ENCODE data around the gene CDC27. TPM values are rescaled to one million over a fixed set of nuclear protein-coding genes. Genes with fewer than 3 reads are reported as not detected.
A peak's percentile ranks its signal among the peaks of the same experiment; 100 is the strongest.

CDC27 gene
- total and polyA plus RNA-seq, 7 experiments from 2014 or later: 47.4 to 98.3 (median 67.2) TPM

DNA sequence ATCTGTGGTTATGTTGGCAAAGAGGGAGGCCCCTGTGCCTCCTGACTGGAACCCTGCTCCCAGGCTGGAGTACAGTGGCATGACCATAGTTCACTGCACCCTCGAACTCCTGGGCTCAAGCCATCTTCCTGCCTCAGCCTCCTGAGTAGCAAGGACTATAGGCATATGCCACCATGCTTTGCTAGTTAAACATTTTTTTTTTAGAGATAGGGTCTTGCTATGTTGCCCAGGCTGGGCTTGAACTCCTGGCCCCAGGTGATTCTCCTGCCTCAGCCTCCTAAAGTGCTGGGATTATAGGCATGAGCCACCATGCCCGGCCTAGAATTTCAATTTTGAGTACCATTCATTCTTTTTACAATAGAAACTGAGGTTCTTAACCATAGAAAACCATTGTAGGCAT, 43.4 kb upstream of the CDC27 start:
- DNase-seq (no peak), ATAC-seq (no peak)
- peaks cover 0 to 3% of the 10 kb centered on the region in 2 donors for H3K4me1 ChIP-seq (ENCODE audit: control insufficient read depth in 2 of 2, insufficient read depth in 2 of 2, low read length in 2 of 2)
- Mint-ChIP-seq H3K4me1 (peaks cover 6 to 17% (median 11%) of the 10 kb centered on the region in 7 donors), H3K36me3 (no peaks in the 10 kb centered on the region), H3K4me3 (peak overlapping the region in 1 of 10 donors; percentile 18), H3K9me3 (peaks cover 0 to 2% (median 0%) of the 10 kb centered on the region in 11 donors), H3K27ac (no peak overlapping the region), H3K27me3 (peaks cover 0 to 12% (median 7%) of the 10 kb centered on the region in 5 donors)
- POLR2A ChIA-PET: interaction anchor here (0.7 kb wide), 1 partner anchor 376 kb away, joined by 3 read pairs; no protein-coding TSS in a partner anchor
- H3K27me3 ChIP-seq (ENCODE audit: control insufficient read depth in 2 of 2, insufficient read depth in 2 of 2, low read length in 2 of 2): no peaks in the 10 kb centered on the region
- no peaks in the 10 kb centered on the region for H3K36me3 ChIP-seq (ENCODE audit: control insufficient read depth in 2 of 3, insufficient read depth in 3 of 3, low read length in 3 of 3)
- no peak overlapping the region for H3K27ac ChIP-seq (ENCODE audit: low read depth, low read length)
- intact Hi-C loops (cut with micrococcal nuclease): no loop called here
- CTCF ChIA-PET: interaction anchor here (0.7 kb wide), 1 partner anchor 24 kb away, joined by 5 read pairs; the partner anchor contains the start of gene MYL4
- H3K9me3 ChIP-seq (ENCODE audit: control insufficient read depth in 2 of 3, low read length in 3 of 3): no peaks in the 10 kb centered on the region
- H3K4me3 ChIP-seq (ENCODE audit: low read length): no peak overlapping the region

DNA sequence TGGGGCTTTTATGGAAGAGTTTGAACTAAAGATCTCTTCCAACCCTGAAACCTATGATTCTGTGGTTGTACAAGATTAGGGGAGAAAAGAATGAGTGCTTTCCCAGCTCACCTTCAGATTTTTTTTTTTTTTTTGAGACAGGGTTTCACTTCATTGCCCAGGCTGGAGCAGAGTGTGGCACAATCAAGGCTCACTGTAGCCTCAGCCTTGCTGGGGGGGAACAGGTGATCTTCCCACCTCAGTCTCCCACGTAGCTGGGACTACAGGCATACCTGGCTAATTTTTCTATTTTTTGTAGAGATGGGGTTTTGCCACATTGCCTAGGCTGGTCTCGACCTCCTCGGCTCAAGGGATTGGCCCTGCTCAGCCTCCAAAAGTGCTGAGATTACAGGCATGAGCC, 42.8 kb upstream of the CDC27 start:
- H3K4me3 Mint-ChIP-seq: no peak overlapping the region

DNA sequence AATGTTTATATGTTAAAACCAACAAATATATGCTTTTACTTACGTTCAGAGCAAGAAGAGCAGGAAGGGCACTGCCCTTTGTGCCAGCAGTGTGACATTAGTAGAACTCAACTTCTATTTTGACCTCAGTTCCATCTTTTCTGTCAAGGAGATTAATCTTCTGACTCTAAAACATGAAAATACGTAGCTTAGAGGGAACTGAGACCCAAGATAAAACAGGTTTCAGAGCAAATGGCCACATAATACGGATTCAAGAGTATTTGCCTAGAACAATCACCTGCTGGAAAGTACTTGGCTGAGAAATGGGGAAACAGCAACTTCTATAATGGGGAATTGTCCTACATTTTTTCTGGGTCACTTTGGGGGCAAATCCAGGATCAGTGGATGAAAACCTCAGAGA, 42.2 kb upstream of the CDC27 start:
- Mint-ChIP-seq H3K4me3 (no peak overlapping the region), H3K9me3 (peaks cover 0 to 1% (median 0%) of the 10 kb centered on the region in 11 donors), H3K4me1 (peaks cover 6 to 17% (median 11%) of the 10 kb centered on the region in 7 donors), H3K27me3 (peaks cover 0 to 15% (median 7%) of the 10 kb centered on the region in 5 donors), H3K36me3 (no peaks in the 10 kb centered on the region), H3K27ac (no peak overlapping the region)
- ATAC-seq (no peak), DNase-seq (no peak)
- H3K4me1 ChIP-seq (ENCODE audit: control insufficient read depth in 2 of 2, insufficient read depth in 2 of 2, low read length in 2 of 2): peaks cover 0 to 3% of the 10 kb centered on the region in 2 donors
- intact Hi-C loops (cut with micrococcal nuclease): no loop called here
- CTCF ChIA-PET: interaction anchor here (0.6 to 0.9 kb wide), 3 partner anchors 24 to 1539 kb away, joined by 3 read pairs; no protein-coding TSS in a partner anchor
- no peaks in the 10 kb centered on the region for H3K9me3 ChIP-seq (ENCODE audit: control insufficient read depth in 2 of 3, low read length in 3 of 3)
- POLR2A ChIA-PET: interaction anchor here (0.7 kb wide), 1 partner anchor 1960 kb away, joined by 6 read pairs; no protein-coding TSS in a partner anchor
- no peaks in the 10 kb centered on the region for H3K36me3 ChIP-seq (ENCODE audit: control insufficient read depth in 2 of 3, insufficient read depth in 3 of 3, low read length in 3 of 3)
- H3K27me3 ChIP-seq (ENCODE audit: control insufficient read depth in 2 of 2, insufficient read depth in 2 of 2, low read length in 2 of 2): no peaks in the 10 kb centered on the region
- H3K4me3 ChIP-seq (ENCODE audit: low read length): no peak overlapping the region
- no peak overlapping the region for H3K27ac ChIP-seq (ENCODE audit: low read depth, low read length)

More for the DNA sequence above, 42.8 kb upstream of the CDC27 start:
- H3K36me3 Mint-ChIP-seq: no peaks in the 10 kb centered on the region
- H3K27ac ChIP-seq (ENCODE audit: low read depth, low read length): no peak overlapping the region
- no peak overlapping the region for H3K4me3 ChIP-seq (ENCODE audit: low read length)
- no peaks in the 10 kb centered on the region for H3K36me3 ChIP-seq (ENCODE audit: control insufficient read depth in 2 of 3, insufficient read depth in 3 of 3, low read length in 3 of 3)
- peaks cover 6 to 17% (median 11%) of the 10 kb centered on the region in 7 donors for H3K4me1 Mint-ChIP-seq
- H3K9me3 Mint-ChIP-seq: peaks cover 0 to 2% (median 0%) of the 10 kb centered on the region in 11 donors
- ATAC-seq (no peak), DNase-seq (no peak)
- H3K27me3 ChIP-seq (ENCODE audit: control insufficient read depth in 2 of 2, insufficient read depth in 2 of 2, low read length in 2 of 2): no peaks in the 10 kb centered on the region
- H3K27me3 Mint-ChIP-seq: peaks cover 0 to 15% (median 7%) of the 10 kb centered on the region in 5 donors
- no peak overlapping the region for H3K27ac Mint-ChIP-seq
- intact Hi-C loops (cut with micrococcal nuclease): no loop called here
- ChIA-PET CTCF (interaction anchor here (0.9 kb wide), 1 partner anchor 25 kb away, joined by 3 read pairs; no protein-coding TSS in a partner anchor), POLR2A (interaction anchor here (0.7 kb wide), 1 partner anchor 377 kb away, joined by 3 read pairs; no protein-coding TSS in a partner anchor)
- H3K4me1 ChIP-seq (ENCODE audit: control insufficient read depth in 2 of 2, insufficient read depth in 2 of 2, low read length in 2 of 2): peaks cover 0 to 3% of the 10 kb centered on the region in 2 donors
- no peaks in the 10 kb centered on the region for H3K9me3 ChIP-seq (ENCODE audit: control insufficient read depth in 2 of 3, low read length in 3 of 3)

DNA sequence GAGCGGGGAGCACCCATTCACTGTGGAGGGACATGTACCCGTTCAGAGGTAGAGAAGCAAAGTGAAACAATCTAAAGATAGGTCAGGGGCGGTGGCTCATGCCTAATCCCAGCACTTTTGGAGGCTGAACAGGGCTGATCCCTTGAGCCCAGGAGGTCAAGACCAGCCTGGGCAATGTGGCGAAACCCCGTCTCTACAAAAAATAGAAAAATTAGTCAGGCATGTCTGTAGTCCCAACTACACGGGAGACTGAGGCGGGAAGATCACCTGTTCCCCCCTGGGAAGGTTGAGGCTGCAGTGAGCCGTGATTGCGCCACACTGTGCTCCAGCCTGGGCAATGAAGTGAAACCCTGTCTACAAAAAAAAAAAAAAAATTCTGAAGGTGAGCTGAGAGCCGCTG, 41.8 kb upstream of the CDC27 start:
- H3K36me3 ChIP-seq (ENCODE audit: control insufficient read depth in 2 of 3, insufficient read depth in 3 of 3, low read length in 3 of 3): no peaks in the 10 kb centered on the region
- peaks cover 0 to 3% of the 10 kb centered on the region in 2 donors for H3K4me1 ChIP-seq (ENCODE audit: control insufficient read depth in 2 of 2, insufficient read depth in 2 of 2, low read length in 2 of 2)
- intact Hi-C loops (cut with micrococcal nuclease): no loop called here
- Mint-ChIP-seq H3K9me3 (peaks cover 0 to 1% (median 0%) of the 10 kb centered on the region in 11 donors), H3K27me3 (peaks cover 0 to 15% (median 7%) of the 10 kb centered on the region in 5 donors), H3K27ac (peak overlapping the region in 1 of 9 donors; percentile 26), H3K4me3 (peak overlapping the region in 1 of 10 donors; percentile 64), H3K36me3 (no peaks in the 10 kb centered on the region), H3K4me1 (peaks cover 6 to 17% (median 11%) of the 10 kb centered on the region in 7 donors)
- ATAC-seq: no peak
- no peak for DNase-seq
- ChIA-PET POLR2A (interaction anchor here (0.6 to 0.7 kb wide), 2 partner anchors 62 to 1960 kb away, joined by 3 to 6 read pairs; no protein-coding TSS in a partner anchor), CTCF (interaction anchor here (0.6 to 2.8 kb wide), 6 partner anchors 24 to 1539 kb away, joined by 3 to 18 read pairs (median 4); no protein-coding TSS in a partner anchor)
- H3K9me3 ChIP-seq (ENCODE audit: control insufficient read depth in 2 of 3, low read length in 3 of 3): no peaks in the 10 kb centered on the region
- no peaks in the 10 kb centered on the region for H3K27me3 ChIP-seq (ENCODE audit: control insufficient read depth in 2 of 2, insufficient read depth in 2 of 2, low read length in 2 of 2)
- H3K4me3 ChIP-seq (ENCODE audit: low read length): no peak overlapping the region
- no peak overlapping the region for H3K27ac ChIP-seq (ENCODE audit: low read depth, low read length)

DNA sequence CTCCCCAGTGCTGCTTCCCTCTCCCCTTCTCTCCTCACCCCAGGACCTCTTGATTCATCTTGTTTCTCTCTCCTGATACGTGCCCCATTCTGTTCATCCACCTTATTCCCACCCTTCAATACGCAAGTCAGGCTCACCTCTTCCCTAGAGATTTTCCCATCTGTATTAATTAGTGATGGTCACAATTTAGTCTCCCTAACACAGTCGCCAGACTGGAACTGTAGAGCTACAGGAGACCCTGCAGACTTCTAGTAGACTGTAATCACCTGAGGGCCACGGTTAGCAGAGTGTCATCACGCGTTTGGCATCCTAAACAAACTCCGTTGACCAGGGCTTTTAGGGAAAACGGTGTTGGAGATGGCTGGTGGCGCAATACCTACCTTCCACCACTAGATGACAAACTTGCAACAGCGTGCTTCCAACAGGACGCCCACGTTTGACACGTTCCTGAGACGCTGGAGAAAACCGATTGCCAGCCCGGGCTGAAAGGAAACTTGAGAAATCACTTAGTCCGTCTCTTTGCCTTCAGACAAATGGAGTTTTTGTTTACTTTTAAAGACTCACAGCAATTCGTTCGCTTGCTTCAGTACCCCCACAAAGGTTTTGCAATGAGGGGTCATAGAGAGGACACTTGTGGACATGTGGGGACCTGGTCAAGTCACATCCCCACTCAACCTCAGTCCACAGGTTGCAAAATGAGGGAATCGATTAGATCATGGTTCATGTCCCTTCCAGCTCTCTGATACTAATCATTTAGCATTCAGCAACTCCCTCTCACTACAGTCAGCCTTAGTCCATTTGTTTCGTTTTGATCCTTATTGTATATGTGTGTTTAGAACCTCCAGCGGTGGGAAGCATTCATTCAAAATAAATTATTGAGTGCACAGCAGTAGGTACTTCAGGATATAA, 40.7 kb upstream of the CDC27 start:
- peak; percentile 93 for ATAC-seq
- peaks cover 0 to 3% of the 10 kb centered on the region in 2 donors for H3K4me1 ChIP-seq (ENCODE audit: control insufficient read depth in 2 of 2, insufficient read depth in 2 of 2, low read length in 2 of 2)
- H3K4me3 ChIP-seq (ENCODE audit: low read length): peak overlapping the region; percentile 22
- no peak overlapping the region for H3K27ac ChIP-seq (ENCODE audit: low read depth, low read length)
- H3K9me3 ChIP-seq (ENCODE audit: control insufficient read depth in 2 of 3, low read length in 3 of 3): no peaks in the 10 kb centered on the region
- Mint-ChIP-seq H3K4me1 (peaks cover 6 to 17% (median 11%) of the 10 kb centered on the region in 7 donors), H3K27ac (peak overlapping the region in 1 of 9 donors; percentile 32), H3K36me3 (no peaks in the 10 kb centered on the region), H3K9me3 (peaks cover 0 to 1% (median 0%) of the 10 kb centered on the region in 11 donors), H3K27me3 (peaks cover 0 to 15% (median 7%) of the 10 kb centered on the region in 5 donors), H3K4me3 (peak overlapping the region; percentile 50 to 75 (median 62))
- H3K27me3 ChIP-seq (ENCODE audit: control insufficient read depth in 2 of 2, insufficient read depth in 2 of 2, low read length in 2 of 2): no peaks in the 10 kb centered on the region
- intact Hi-C loops (cut with micrococcal nuclease): loop anchor here (1.0 to 10.0 kb wide), 3 partner anchors 86 to 513 kb away; no protein-coding TSS in a partner anchor
- ChIA-PET CTCF (interaction anchor here (0.6 to 2.8 kb wide), 9 partner anchors 23 to 389 kb away, joined by 3 to 18 read pairs (median 4); no protein-coding TSS in a partner anchor), POLR2A (interaction anchor here (0.6 kb wide), 2 partner anchors 63 to 247 kb away, joined by 3 read pairs; no protein-coding TSS in a partner anchor)
- no peaks in the 10 kb centered on the region for H3K36me3 ChIP-seq (ENCODE audit: control insufficient read depth in 2 of 3, insufficient read depth in 3 of 3, low read length in 3 of 3)
- peak; percentile 33 to 67 (median 61) for DNase-seq

DNA sequence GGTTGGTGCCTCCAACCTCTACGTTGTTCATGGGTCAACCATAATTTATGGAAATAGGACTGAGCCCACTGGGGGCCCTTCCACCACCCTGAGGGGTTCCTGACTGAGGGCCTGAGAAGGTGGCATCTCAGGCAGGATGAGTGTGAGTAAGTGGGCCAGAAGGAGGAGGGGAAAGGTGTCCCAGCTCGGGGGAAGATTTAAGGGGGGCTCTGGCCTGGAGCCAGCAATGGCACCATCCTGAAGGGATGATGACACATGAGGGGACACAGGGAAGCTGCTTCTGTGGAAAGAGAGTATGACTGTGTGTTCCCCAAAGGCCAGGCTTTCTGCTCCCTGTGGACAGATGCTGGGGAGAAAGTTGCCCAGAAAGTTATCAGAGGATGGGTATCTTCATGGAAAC, 38.8 kb upstream of the CDC27 start:
- Histone ChIP-seq H3K36me3 (ENCODE audit: control insufficient read depth in 2 of 3, insufficient read depth in 3 of 3, low read length in 3 of 3) (no peaks in the 10 kb centered on the region), H3K4me1 (ENCODE audit: control insufficient read depth in 2 of 2, insufficient read depth in 2 of 2, low read length in 2 of 2) (peaks cover 0 to 3% of the 10 kb centered on the region in 2 donors), H3K9me3 (ENCODE audit: control insufficient read depth in 2 of 3, low read length in 3 of 3) (no peaks in the 10 kb centered on the region), H3K27ac (ENCODE audit: low read depth, low read length) (no peak overlapping the region), H3K27me3 (ENCODE audit: control insufficient read depth in 2 of 2, insufficient read depth in 2 of 2, low read length in 2 of 2) (no peaks in the 10 kb centered on the region), H3K4me3 (ENCODE audit: low read length) (no peak overlapping the region)
- Mint-ChIP-seq H3K27ac (peak overlapping the region in 1 of 9 donors; percentile 70), H3K27me3 (peaks cover 0 to 15% (median 7%) of the 10 kb centered on the region in 5 donors), H3K9me3 (peaks cover 0 to 5% (median 0%) of the 10 kb centered on the region in 11 donors), H3K4me3 (no peak overlapping the region), H3K4me1 (peaks cover 6 to 17% (median 11%) of the 10 kb centered on the region in 7 donors), H3K36me3 (peaks cover 0 to 2% (median 0%) of the 10 kb centered on the region in 5 donors)
- DNase-seq (no peak), ATAC-seq (no peak)
- POLR2A ChIA-PET: no interaction called here
- CTCF ChIA-PET: no interaction called here
- intact Hi-C loops (cut with micrococcal nuclease): loop anchor here (2.0 to 10.0 kb wide), 2 partner anchors 387 to 515 kb away; no protein-coding TSS in a partner anchor
